Measurements from ENCODE around the gene GAS7.

GAS7 gene

GRCh38 chr17:9886141-9886930, 312.1 kb downstream of the GAS7 start:
- H3K4me1 ChIP-seq (ENCODE audit: control insufficient read depth, insufficient read depth, low read length) = no peaks in the 10 kb centered on the region
- no peak overlapping the region for H3K4me3 ChIP-seq (ENCODE audit: insufficient read depth, low read depth, low read length)
- H3K27ac ChIP-seq (ENCODE audit: insufficient read depth, low read depth, low read length, poor library complexity, severe bottlenecking) = no peak overlapping the region
- 92 to 97% methylated on average over 5 of the region's 5 CpGs for WGBS, 2 experiments
- H3K9me3 ChIP-seq (ENCODE audit: control insufficient read depth, low read length) = no peaks in the 10 kb centered on the region
- H3K36me3 ChIP-seq (ENCODE audit: control insufficient read depth, insufficient read depth, low read length) = no peaks in the 10 kb centered on the region
- H3K27me3 ChIP-seq (ENCODE audit: control insufficient read depth, insufficient read depth, low read length, poor library complexity, severe bottlenecking) = no peaks in the 10 kb centered on the region

GRCh38 chr17:9883451-9883850, 315.0 kb downstream of the GAS7 start:
- H3K9me3 ChIP-seq (ENCODE audit: control insufficient read depth, low read length) = no peaks in the 10 kb centered on the region
- no peaks in the 10 kb centered on the region for H3K27me3 ChIP-seq (ENCODE audit: control insufficient read depth, insufficient read depth, low read length, poor library complexity, severe bottlenecking)
- no peaks in the 10 kb centered on the region for H3K36me3 ChIP-seq (ENCODE audit: control insufficient read depth, insufficient read depth, low read length)
- no peaks in the 10 kb centered on the region for H3K4me1 ChIP-seq (ENCODE audit: control insufficient read depth, insufficient read depth, low read length)
- H3K4me3 ChIP-seq (ENCODE audit: insufficient read depth, low read depth, low read length) = no peak overlapping the region
- H3K27ac ChIP-seq (ENCODE audit: insufficient read depth, low read depth, low read length, poor library complexity, severe bottlenecking) = no peak overlapping the region

- no peaks in the 10 kb centered on the region for H3K9me3 ChIP-seq (ENCODE audit: control insufficient read depth, low read length)
- WGBS, 2 experiments = 93 to 95% methylated on average over 3 of the region's 3 CpGs
- no peaks in the 10 kb centered on the region for H3K36me3 ChIP-seq (ENCODE audit: control insufficient read depth, insufficient read depth, low read length)
- H3K27me3 ChIP-seq (ENCODE audit: control insufficient read depth, insufficient read depth, low read length, poor library complexity, severe bottlenecking) = no peaks in the 10 kb centered on the region
- H3K27ac ChIP-seq (ENCODE audit: insufficient read depth, low read depth, low read length, poor library complexity, severe bottlenecking) = no peak overlapping the region
- no peaks in the 10 kb centered on the region for H3K4me1 ChIP-seq (ENCODE audit: control insufficient read depth, insufficient read depth, low read length)
- no peak overlapping the region for H3K4me3 ChIP-seq (ENCODE audit: insufficient read depth, low read depth, low read length)
Observed at GRCh38 chr17:9880582-9880999, 317.8 kb downstream of the GAS7 start.

GRCh38 chr17:9878786-9879525, 319.4 kb downstream of the GAS7 start:
- WGBS, 2 experiments = 94 to 98% methylated on average over 8 of the region's 8 CpGs

GRCh38 chr17:9878356-9878755, 320.1 kb downstream of the GAS7 start:
- 89 to 95% methylated on average over 3 of the region's 3 CpGs for WGBS, 2 experiments
- Histone ChIP-seq H3K9me3 (ENCODE audit: control insufficient read depth, low read length) (no peaks in the 10 kb centered on the region), H3K27ac (ENCODE audit: insufficient read depth, low read depth, low read length, poor library complexity, severe bottlenecking) (no peak overlapping the region), H3K27me3 (ENCODE audit: control insufficient read depth, insufficient read depth, low read length, poor library complexity, severe bottlenecking) (no peaks in the 10 kb centered on the region), H3K36me3 (ENCODE audit: control insufficient read depth, insufficient read depth, low read length) (no peaks in the 10 kb centered on the region), H3K4me3 (ENCODE audit: insufficient read depth, low read depth, low read length) (no peak overlapping the region), H3K4me1 (ENCODE audit: control insufficient read depth, insufficient read depth, low read length) (no peaks in the 10 kb centered on the region)

More at GRCh38 chr17:9878786-9879525, 319.4 kb downstream of the GAS7 start:
- no peaks in the 10 kb centered on the region for H3K9me3 ChIP-seq (ENCODE audit: control insufficient read depth, low read length)
- no peaks in the 10 kb centered on the region for H3K4me1 ChIP-seq (ENCODE audit: control insufficient read depth, insufficient read depth, low read length)
- no peaks in the 10 kb centered on the region for H3K27me3 ChIP-seq (ENCODE audit: control insufficient read depth, insufficient read depth, low read length, poor library complexity, severe bottlenecking)
- H3K4me3 ChIP-seq (ENCODE audit: insufficient read depth, low read depth, low read length) = no peak overlapping the region
- H3K36me3 ChIP-seq (ENCODE audit: control insufficient read depth, insufficient read depth, low read length) = no peaks in the 10 kb centered on the region
- no peak overlapping the region for H3K27ac ChIP-seq (ENCODE audit: insufficient read depth, low read depth, low read length, poor library complexity, severe bottlenecking)

- Histone ChIP-seq H3K36me3 (ENCODE audit: control insufficient read depth, insufficient read depth, low read length) (no peaks in the 10 kb centered on the region), H3K27me3 (ENCODE audit: control insufficient read depth, insufficient read depth, low read length, poor library complexity, severe bottlenecking) (no peaks in the 10 kb centered on the region), H3K4me3 (ENCODE audit: insufficient read depth, low read depth, low read length) (no peak overlapping the region), H3K4me1 (ENCODE audit: control insufficient read depth, insufficient read depth, low read length) (no peaks in the 10 kb centered on the region), H3K9me3 (ENCODE audit: control insufficient read depth, low read length) (no peaks in the 10 kb centered on the region), H3K27ac (ENCODE audit: insufficient read depth, low read depth, low read length, poor library complexity, severe bottlenecking) (no peak overlapping the region)
- 34 to 35% methylated on average over 3 of the region's 3 CpGs for WGBS, 2 experiments
Observed at GRCh38 chr17:9875441-9875840, 323.0 kb downstream of the GAS7 start.

GRCh38 chr17:9874722-9875121, 323.7 kb downstream of the GAS7 start:
- Histone ChIP-seq H3K27me3 (ENCODE audit: control insufficient read depth, insufficient read depth, low read length, poor library complexity, severe bottlenecking) (no peaks in the 10 kb centered on the region), H3K9me3 (ENCODE audit: control insufficient read depth, low read length) (no peaks in the 10 kb centered on the region), H3K4me1 (ENCODE audit: control insufficient read depth, insufficient read depth, low read length) (no peaks in the 10 kb centered on the region), H3K36me3 (ENCODE audit: control insufficient read depth, insufficient read depth, low read length) (no peaks in the 10 kb centered on the region), H3K4me3 (ENCODE audit: insufficient read depth, low read depth, low read length) (no peak overlapping the region), H3K27ac (ENCODE audit: insufficient read depth, low read depth, low read length, poor library complexity, severe bottlenecking) (no peak overlapping the region)
- 87 to 96% methylated on average over 3 of the region's 3 CpGs for WGBS, 2 experiments

- H3K27ac ChIP-seq (ENCODE audit: insufficient read depth, low read depth, low read length, poor library complexity, severe bottlenecking) = no peak overlapping the region
- H3K4me3 ChIP-seq (ENCODE audit: insufficient read depth, low read depth, low read length) = no peak overlapping the region
- H3K27me3 ChIP-seq (ENCODE audit: control insufficient read depth, insufficient read depth, low read length, poor library complexity, severe bottlenecking) = no peaks in the 10 kb centered on the region
- H3K36me3 ChIP-seq (ENCODE audit: control insufficient read depth, insufficient read depth, low read length) = no peaks in the 10 kb centered on the region
- 86% methylated on average over 6 of the region's 6 CpGs for WGBS, 2 experiments
- no peaks in the 10 kb centered on the region for H3K4me1 ChIP-seq (ENCODE audit: control insufficient read depth, insufficient read depth, low read length)
- no peaks in the 10 kb centered on the region for H3K9me3 ChIP-seq (ENCODE audit: control insufficient read depth, low read length)
Observed at GRCh38 chr17:9872852-9873251, 325.6 kb downstream of the GAS7 start.

GRCh38 chr17:9868552-9868951, 329.9 kb downstream of the GAS7 start:
- Histone ChIP-seq H3K36me3 (ENCODE audit: control insufficient read depth, insufficient read depth, low read length) (no peaks in the 10 kb centered on the region), H3K27ac (ENCODE audit: insufficient read depth, low read depth, low read length, poor library complexity, severe bottlenecking) (no peak overlapping the region), H3K27me3 (ENCODE audit: control insufficient read depth, insufficient read depth, low read length, poor library complexity, severe bottlenecking) (no peaks in the 10 kb centered on the region), H3K4me3 (ENCODE audit: insufficient read depth, low read depth, low read length) (no peak overlapping the region), H3K4me1 (ENCODE audit: control insufficient read depth, insufficient read depth, low read length) (no peaks in the 10 kb centered on the region), H3K9me3 (ENCODE audit: control insufficient read depth, low read length) (no peaks in the 10 kb centered on the region)
- WGBS, 2 experiments = 87 to 93% methylated on average over 3 of the region's 3 CpGs

GRCh38 chr17:9865586-9865985, 332.8 kb downstream of the GAS7 start:
- 89 to 100% methylated on average over 1 of the region's 1 CpG for WGBS, 2 experiments
- H3K27me3 ChIP-seq (ENCODE audit: control insufficient read depth, insufficient read depth, low read length, poor library complexity, severe bottlenecking) = no peaks in the 10 kb centered on the region
- no peak overlapping the region for H3K4me3 ChIP-seq (ENCODE audit: insufficient read depth, low read depth, low read length)
- no peaks in the 10 kb centered on the region for H3K4me1 ChIP-seq (ENCODE audit: control insufficient read depth, insufficient read depth, low read length)
- no peak overlapping the region for H3K27ac ChIP-seq (ENCODE audit: insufficient read depth, low read depth, low read length, poor library complexity, severe bottlenecking)
- H3K9me3 ChIP-seq (ENCODE audit: control insufficient read depth, low read length) = no peaks in the 10 kb centered on the region
- no peaks in the 10 kb centered on the region for H3K36me3 ChIP-seq (ENCODE audit: control insufficient read depth, insufficient read depth, low read length)
